LHCN-M2 (cell line): Measurements from ENCODE around the gene NHSL2. TPM values are rescaled to one million over a fixed set of nuclear protein-coding genes. Genes with fewer than 3 reads are reported as not detected.

Experiments used
- DNase-seq: peaks from one replicate; pipeline ENCODE4 v3.0.0-alpha.2; 2012; ENCODE audit warnings: low read depth
- total RNA-seq: library from RNA; depleted of rRNA; stranded (reverse); fragments of >200 nt; gene quantifications from 2 replicates; pipeline ENCODE4 v1.2.3, GENCODE V29; 2014

Gene NHSL2
- total RNA-seq, 1 experiment from 2014 or later = 0.23 TPM

DNA sequence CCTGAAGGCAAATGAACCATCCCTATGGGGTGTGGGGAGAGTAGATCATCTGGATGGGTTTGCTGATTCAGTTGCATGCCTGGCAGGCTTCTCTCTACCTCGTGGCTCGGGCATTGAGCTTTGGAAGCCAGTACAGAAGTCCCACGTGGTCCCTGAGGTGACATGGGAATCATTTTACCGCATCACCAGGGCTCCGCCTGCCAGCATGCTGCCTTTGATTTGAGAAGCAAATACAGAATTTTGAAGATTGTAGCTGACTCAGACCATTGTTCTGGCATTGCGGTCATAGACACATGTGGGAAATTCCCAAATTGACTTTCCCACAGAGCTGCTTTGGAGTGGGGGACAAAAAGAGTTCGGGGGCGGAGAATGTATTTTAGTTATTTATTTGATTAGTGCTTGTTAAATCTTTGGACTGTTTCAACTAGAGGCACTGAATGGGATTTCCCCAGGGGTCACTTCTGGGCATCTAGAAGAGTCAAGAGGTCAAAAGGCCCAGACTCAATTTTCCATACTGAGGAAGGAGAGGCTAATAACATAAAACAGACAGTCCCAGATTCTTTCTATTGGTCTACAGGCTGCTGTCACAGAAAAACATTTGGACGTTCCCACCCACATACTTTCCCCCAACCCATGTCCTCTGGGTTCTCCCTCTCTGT is 79.3 kb downstream of the NHSL2 start:
- DNase-seq = peak; percentile 9

DNA sequence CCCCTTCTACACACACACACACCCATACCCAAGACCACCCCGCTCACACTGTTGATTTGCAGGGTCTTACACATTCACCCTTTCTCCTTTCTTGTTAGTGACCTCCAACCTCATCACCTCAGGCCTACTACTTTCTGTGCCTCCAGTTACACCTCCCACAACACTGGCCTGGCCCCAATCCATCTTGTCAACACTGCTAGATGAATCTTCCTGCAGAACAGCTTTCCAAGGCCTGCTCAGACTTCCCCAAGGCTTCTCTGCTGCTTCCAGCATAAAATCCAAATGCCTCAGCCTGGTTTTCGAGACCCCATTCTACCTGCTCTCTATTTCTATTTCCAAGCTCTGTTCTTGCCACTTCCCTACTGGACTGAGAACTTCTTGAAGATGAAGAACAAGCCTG is 79.9 kb downstream of the NHSL2 start:
- no peak for DNase-seq

DNA sequence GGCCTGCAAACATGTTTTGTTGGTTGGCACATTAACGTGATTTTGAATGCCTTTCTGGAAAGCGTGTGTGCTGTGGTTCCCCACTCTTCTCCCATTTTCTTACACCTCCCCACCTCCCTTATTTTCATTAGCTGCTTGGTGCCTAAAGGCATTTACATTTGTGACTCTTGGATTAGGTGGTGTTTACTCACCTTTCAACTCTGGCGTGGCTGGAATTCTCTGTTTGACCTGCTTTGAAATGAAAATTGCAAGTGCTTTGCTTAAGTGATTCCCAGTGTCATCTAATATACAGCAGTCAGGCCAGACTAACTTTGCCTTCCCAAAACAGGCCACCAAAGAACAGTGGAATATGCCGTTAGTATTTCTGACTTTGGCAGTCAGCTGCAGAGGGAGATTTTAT is 80.5 kb downstream of the NHSL2 start:
- DNase-seq = no peak

DNA sequence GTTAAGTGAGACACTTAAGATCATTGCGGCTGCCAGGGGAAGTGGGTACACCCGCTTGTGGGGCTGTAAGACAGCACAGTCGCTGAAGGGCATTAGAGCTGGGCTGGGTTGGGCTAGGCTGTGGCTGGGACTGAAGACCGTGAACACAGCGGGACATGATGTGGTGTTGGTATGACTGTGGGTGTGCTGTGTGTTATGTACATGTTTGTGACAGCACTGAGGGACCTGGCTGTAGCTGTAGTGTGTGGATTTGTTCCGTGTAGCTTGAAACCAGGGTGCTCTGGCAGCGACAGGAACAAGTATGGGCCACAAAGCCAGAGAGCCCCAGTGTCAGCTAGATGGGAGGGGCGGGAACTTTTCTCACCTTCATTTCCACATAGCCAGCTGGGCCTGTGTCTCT is 82.1 kb downstream of the NHSL2 start:
- no peak for DNase-seq

DNA sequence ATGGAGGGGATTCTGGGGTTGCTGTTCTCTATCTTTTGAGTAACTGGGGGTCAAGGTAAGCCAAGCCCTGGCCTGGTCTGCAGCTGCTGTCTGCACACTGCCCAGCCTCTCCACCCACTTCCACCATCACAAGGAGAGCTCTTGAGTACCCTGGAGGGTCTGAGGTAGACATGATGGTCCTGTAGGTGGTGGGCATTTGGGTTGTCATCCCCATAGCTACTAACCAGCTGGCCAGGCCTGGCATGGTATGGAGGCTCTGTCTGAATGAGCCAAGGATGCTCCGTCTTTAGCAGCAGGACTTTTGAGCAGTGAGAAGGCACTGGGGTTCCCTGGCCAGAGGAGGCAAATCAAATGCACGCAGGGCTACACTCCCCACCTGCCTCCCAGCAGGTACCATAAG is 82.7 kb downstream of the NHSL2 start:
- no peak for DNase-seq

DNA sequence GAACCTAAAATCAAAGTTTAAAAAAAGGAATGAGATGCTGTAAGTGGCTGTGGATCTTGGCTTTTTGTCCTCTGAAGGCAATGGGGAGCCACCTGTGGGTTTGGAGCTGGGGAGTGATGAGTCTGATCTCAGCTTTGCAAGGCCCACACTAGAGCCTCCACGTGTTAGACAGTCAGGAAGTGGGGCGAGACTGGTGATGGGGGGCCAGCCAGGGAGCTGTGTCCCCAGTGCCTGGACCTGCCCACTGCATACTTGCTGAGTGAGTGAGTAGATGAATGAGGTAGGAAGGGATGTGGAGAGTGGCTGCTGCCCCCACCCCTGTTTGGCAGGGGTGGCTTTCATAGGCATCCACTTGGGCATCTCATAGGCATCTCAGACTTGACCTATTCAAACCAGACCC is 84.0 kb downstream of the NHSL2 start:
- no peak for DNase-seq

DNA sequence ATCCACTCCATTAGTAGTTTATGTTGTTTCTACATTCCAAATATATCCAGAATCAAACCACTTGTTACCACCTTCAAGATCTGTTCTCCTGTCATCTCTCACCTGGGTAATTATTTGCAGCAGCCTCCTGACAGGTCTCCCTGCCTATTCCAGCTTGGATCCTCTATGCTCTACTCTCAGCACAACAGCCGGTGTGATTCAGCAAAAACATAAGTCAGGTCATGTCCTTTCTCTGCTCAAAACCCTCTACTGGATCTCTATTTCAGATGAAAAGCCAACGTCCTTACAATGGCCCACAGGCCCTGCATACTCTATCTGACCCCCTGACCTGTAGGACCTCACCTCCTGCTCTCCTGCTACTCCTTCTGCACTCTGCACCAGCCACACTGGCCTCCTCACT is 84.5 kb downstream of the NHSL2 start:
- DNase-seq = no peak

DNA sequence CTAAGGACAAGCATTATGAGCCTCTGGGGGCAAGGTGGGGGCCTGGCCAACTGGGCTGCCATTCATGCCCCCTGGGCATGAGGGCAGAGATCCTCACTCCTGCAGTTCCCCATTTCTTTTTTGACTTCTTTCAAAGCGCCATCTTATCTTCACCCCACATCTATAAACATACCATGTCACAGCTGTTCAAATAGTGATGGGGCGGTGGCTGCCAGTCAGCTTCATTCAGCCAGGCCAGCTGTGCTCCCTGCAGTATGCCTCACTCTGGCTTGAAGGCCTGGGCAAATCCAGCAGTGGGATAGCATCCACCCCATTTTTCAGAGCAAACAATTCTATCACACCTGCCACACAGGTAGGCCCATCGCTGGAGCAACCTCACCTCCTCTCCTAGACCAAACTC is 85.5 kb downstream of the NHSL2 start:
- DNase-seq = peak; percentile 20

DNA sequence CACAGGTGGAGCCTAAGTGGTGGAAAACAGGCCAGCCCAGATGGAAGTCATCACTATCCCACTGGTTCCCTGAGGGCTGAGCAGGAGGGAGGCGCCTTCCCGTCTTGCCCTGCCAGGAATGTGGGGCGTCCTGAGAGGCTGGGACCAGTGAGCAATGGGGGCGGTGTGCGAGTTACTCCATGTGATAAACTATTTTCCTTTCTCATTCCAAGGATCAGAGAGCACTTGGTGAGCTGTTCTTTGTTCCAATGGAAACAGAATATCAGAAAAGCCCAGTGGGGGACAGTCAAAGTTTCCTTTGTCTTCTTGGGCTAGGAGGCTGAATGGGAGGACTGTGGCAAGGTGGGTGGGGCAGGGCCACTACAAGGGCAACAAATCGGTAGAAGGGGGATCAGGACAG is 86.2 kb downstream of the NHSL2 start:
- no peak for DNase-seq

DNA sequence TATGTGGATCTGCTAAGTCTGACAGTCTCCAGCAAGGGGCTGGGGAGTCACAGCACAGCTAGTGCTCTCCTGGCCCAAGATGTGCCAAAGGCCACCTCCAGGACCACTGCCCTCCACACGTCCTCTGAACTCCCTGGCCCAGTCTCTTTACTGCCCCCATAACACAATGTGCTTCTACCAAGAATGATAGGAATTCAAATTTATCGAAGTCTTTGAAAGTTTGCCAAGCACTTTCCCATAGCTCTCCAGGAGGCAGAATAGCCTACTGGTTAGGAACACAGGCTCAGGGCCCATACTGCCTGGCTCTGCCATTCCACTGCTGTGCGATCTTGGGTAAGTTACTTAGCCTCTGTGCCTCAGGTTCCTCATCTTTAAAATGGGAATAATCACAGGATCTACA is 86.7 kb downstream of the NHSL2 start:
- DNase-seq = no peak

DNA sequence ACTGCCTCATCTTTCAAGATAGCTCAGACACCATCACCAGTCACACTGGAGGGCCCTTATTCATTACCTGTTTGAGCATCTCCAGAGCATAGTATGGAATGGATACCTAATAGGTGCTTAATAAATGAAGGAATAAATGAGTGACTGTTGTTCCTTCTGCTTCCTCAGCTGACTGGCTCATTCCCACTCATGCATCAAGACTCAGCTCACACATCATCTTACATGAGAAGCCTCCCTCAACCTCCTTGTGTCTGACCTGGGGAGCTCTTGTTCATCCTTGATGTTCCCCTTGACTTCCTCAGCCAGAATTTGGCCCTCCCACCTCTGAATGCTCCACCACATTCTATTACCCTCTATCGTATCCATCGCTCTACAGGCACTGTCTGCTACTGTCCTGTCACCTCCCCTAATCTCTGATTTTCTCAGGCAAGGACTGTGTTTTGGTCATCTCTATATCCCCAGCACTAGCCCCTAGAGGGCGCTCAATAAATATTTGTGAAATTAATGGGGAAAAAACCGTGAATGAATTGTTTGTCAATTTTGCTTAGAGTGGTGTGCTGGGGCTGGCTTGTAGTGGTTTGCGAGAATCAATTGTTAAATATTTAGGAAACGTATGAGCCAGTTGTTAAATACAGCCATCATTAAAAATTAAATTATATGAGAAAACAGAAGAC is 88.3 kb downstream of the NHSL2 start:
- no peak for DNase-seq

DNA sequence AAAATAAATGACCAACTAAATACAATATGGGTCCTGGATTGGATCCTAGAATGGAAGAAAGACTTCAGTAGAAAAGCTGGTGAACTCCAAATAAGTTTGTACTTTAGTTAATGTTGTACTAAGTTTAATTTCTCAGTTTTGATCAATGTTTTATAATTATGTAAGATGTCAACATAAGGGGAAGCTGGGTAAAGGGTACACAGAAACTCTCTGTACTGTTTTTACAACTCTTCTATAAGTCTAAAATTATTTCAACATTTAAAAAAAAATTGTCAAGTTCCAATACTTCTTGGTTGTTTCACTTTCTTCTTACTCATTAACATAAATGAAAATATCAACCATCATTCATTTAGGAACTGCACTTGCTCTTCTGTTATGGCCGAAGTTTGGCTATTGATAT is 88.9 kb downstream of the NHSL2 start:
- DNase-seq = no peak

DNA sequence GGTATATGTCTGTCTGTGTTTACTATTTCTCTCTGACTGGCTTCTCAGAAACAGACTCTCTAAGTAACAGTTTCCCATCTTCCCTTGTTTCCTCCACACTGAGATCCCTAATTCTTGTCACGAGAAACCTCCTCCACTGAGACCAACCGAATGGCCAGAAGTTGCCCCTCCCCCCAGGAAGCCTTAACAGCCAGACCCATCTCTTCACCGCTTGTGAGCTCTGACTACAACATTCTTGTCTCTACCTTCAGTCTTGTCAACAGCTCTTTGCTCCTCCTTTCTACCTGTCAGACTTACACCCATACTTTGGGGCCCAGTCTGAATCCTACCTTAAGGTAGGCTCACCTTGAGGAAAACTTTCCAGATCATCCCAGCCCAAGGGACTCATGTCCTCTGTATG is 90.8 kb downstream of the NHSL2 start:
- DNase-seq = no peak

DNA sequence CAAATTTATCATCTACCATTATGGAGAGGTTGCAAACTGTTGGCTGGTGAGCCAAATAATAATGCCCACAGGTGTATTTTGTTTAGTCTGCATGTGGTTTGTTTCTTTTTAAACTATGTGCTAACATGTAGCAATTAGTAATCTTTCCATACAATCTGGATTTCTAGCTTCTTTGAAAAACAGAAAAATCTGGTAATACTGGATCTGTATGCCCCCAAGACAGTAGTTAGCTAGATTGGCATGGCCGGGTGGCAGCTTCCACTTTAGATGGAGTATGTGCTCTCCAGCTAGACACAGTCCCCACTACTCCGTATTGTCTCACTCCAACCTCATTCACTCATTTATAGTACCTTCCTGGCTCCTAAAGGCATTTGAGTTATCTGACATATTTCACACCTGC is 91.3 kb downstream of the NHSL2 start:
- no peak for DNase-seq

DNA sequence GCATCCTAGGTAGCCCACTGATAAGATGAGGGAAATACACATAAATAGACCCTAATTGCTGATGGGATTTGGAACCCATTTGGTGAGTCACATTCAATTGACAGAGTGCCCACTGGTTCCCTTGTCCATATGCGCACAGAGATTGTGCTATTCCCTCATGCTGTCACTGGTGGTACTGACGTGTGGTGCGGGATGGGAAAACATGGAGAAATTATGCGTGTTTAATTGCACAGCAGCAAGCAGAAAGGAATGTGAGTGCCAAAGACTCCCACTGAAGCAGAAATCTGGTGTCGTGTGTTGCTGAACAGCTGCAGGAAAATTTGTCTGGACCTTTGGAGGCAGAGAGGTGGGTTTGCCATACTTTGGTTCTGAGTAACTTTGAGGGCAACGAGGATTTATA is 92.2 kb downstream of the NHSL2 start:
- DNase-seq = peak; percentile 49

DNA sequence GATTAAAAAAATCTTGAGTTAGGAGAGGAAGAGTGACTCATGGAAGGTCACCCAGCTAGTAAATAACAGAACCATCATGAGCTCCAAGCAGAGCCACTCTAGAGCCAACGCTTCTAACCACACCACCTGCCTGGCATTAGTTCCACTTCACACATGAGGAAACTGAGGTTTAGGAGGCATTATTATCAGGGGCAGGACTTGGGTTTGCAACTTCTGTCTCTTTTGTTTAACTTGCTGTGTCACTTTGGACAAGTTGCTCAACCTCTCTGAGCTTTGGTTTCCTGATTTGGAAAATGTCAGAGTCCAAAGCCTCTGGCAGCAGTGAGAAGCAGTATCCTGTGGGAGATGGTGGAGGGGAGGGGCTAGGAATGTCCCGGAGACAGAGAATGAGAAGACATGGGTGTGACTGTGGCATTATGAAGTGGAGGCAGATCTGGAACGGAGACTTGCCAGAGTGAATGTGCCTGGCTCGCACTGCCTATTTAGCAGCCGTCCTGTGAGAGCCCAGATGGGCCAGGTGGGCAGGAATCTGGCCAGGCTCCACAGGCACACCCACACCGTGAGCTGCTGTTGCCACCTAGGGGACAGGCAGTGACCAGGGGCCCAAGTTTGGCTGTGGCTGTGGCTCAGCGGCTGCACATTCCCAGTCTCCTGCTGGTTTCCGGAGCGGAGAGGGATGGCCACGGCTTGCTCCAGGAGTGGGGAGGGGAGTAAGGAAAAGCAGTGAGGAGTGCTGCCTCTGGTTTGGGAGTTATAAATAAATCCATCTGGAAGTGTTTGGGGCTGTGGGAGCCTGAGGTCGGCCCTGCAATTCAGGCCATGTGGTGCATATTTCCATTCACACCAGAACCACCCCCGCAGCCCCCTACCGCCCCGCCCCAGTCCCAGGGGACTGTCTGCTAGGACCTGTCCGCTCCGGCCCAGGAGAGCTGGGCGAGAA is 93.4 kb downstream of the NHSL2 start:
- DNase-seq = peak; percentile 15

DNA sequence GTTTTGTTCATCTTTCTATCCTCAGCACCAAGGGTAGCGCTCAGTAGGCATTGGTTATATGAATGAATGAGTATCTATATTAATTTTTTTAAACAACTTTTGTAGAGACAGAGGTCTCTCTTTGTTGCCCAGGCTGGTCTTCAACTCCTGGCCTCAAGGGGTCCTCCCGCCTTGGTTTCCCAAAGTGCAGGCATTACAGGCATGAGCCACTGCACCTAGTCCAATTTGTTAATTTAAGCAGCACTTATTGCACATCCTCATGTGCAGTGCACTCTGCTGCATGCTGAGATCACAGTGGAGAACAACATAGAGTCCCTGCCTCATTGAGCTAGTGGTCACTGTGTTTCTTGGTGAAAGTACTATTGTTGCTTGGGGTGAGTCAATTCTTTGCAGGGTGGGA is 94.4 kb downstream of the NHSL2 start:
- DNase-seq = no peak

DNA sequence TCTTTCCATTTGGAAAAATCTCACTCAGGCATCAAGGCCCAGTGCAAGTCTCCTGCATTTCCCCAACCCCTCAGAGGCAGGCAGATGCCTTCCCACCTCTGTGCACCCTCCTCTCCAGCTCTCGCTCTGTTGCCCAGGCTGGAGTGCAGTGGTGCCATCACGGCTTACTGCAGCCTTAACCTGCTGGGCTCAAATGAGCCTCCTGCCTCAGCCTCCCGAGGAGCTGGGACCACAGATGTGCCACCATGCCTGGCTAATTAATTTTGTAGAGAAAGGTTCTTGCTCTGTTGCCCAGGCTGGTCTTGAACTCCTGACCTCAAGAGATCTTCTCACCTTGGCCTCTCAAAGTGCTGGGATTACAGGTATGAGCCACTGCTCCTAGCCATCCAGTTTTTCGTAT is 95.8 kb downstream of the NHSL2 start:
- DNase-seq = no peak

DNA sequence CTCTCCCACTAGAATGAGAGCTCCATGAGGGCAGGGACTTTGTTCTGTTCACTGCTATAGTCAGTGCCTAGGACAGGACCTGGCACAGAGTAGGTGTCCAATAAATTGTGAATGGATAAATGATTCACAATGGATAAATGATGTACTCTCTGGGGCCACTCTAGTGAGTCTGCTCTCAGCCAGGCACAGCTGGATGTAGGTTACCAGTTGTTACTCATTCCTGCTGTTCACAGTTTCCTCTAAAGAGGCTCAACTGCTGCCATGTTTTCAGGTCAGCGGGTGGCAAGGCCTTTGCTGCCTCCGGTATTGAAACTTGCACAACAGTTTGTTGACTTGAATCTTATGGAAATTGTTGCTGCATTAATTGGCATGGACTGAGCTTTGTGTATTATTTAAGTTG is 99.1 kb downstream of the NHSL2 start:
- no peak for DNase-seq

DNA sequence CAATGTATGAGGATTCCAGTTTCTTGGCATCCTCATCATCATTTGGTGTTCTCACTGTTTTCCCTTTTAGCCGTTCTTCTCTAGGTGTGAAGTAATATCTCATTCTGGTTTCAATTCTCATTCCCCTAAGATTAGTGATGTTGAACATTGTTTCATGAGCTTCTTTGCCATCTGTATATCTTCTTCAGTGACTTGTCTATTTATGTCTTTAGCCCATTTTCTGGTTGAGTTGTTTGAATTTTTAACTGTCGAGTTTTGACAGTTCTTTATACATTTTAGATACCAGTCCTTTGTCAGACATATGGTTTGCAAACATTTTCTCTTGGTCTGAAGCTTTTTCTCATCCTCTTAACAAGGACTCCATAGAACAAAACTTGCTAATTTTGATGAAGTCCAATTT is 101.1 kb downstream of the NHSL2 start:
- no peak for DNase-seq

DNA sequence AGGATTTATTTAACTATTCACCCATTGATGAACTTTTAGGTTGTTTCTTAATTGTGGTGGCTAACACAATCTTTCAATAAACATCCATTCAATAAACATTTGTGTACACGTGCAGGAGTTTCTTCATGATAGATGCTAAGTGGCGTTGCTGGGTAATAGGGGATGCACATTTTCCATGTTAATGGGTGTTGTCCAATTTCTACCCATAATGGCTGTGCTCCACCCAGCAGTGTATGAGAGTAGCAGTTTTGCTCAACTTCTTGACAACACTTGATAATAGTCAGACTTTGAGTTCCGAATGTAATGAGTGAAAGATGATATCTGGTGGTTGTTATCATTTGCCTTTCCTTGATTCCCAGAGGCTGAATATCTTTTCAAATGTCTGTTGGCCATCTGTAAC is 104.7 kb downstream of the NHSL2 start:
- DNase-seq = no peak

DNA sequence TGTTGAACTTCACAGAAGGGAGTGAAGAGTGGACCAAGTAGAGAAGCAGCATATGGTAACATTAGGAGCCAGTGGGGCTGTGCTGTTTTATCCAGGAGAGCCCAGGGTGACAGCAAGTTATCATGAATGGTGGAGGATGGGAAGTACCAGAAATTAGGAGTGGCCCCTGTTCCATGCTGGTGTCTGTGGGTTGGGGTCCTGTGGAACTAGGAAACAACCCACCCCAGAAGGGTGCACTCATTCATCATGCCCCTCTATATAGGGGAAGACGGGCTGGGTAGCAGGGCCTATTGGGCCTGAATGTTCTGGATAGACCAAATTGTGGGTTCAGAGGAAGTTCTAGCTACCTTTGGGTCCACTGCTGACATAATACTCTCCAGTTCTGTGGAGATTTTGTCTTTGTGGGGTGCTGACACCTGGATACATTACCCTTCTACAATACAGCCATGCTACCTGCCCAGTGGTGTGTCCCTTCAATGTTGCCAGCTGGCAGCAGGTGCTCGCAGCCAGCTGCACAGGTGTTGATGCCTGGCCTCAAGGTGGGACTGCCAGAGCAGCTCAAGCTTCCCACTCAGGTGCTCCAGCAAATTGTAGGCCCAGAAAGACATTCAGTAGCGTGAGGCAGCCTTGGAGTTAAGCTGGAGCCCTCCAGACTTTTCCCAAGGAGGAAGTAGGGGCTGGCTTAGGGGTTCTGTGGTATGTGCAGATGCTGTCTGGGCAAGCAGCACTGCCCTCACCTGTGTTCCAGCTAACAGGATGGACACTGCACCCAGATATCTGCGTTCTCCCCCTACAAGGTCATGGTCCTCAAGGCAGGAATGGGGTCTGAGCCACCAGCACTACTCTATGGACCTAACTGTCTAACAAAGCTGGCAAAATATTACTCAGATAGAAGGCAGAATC is 106.5 kb downstream of the NHSL2 start:
- DNase-seq = no peak
